ENCODE data around the gene IL3. TPM values are rescaled to one million over a fixed set of nuclear protein-coding genes. Genes with fewer than 3 reads are reported as not detected.

The IL3 gene
- total and polyA plus RNA-seq, 9 of the 15 experiments (the other 6 are each of a cell fraction or from before 2014, with no cell fraction given): not detected

DNA sequence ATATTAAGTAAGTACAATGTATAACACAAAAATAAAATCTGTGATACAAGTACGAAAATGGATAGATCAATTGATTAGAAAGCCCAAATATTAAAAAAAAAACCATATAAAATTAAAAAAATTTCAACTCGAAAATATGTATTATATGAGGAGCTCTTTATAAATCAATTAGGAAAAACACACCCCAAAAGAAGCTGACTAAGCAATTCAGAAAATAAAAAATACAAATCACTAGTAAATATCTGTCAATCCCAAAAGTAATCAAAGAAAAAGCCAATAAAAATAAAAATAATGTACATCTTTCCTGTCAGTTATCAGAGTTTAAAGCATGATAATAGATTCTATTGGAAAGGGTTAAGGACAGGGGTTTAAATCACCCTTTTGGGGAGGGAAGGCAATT, 38.8 kb upstream of the IL3 start (continued):
- TF ChIP-seq, protein P1, sequence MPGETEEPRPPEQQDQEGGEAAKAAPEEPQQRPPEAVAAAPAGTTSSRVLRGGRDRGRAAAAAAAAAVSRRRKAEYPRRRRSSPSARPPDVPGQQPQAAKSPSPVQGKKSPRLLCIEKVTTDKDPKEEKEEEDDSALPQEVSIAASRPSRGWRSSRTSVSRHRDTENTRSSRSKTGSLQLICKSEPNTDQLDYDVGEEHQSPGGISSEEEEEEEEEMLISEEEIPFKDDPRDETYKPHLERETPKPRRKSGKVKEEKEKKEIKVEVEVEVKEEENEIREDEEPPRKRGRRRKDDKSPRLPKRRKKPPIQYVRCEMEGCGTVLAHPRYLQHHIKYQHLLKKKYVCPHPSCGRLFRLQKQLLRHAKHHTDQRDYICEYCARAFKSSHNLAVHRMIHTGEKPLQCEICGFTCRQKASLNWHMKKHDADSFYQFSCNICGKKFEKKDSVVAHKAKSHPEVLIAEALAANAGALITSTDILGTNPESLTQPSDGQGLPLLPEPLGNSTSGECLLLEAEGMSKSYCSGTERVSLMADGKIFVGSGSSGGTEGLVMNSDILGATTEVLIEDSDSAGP (CRISPR knock-in tag; IDR thresholded peaks at IDR 0.05): no peak
- TF ChIP-seq ZNF76 (CRISPR knock-in tag; IDR thresholded peaks at IDR 0.05; ENCODE audit: borderline replicate concordance) (no peak), EHMT2 (IDR thresholded peaks at IDR 0.05) (no peak), ZNF316 (IDR thresholded peaks at IDR 0.05) (peak; percentile 98), SOX6 (IDR thresholded peaks at IDR 0.05) (no peak), ZNF695 (CRISPR knock-in tag; IDR thresholded peaks at IDR 0.05) (no peak), DNMT1 (IDR thresholded peaks at IDR 0.05) (no peak), ZNF830 (CRISPR knock-in tag; IDR thresholded peaks at IDR 0.05) (no peak), SREBF2 (CRISPR knock-in tag; IDR thresholded peaks at IDR 0.05) (no peak)
- TF ChIP-seq, protein P2, sequence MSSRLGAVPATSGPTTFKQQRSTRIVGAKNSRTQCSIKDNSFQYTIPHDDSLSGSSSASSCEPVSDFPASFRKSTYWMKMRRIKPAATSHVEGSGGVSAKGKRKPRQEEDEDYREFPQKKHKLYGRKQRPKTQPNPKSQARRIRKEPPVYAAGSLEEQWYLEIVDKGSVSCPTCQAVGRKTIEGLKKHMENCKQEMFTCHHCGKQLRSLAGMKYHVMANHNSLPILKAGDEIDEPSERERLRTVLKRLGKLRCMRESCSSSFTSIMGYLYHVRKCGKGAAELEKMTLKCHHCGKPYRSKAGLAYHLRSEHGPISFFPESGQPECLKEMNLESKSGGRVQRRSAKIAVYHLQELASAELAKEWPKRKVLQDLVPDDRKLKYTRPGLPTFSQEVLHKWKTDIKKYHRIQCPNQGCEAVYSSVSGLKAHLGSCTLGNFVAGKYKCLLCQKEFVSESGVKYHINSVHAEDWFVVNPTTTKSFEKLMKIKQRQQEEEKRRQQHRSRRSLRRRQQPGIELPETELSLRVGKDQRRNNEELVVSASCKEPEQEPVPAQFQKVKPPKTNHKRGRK (tag; IDR thresholded peaks at IDR 0.05): 0 out of 2 replicates have a peak, but pooled peaks have one; percentile 18

Data from K562 (cell line).